Measurements from ENCODE around the gene PGAM1.
A peak's percentile ranks its signal among the peaks of the same experiment; 100 is the strongest.
"Not testable (repeated sequence)": the region's sequence is repeated elsewhere in the genome, so short reads cannot be mapped to it uniquely, and the experiment has no call there.

Gene PGAM1

GRCh38 chr10:97416565-97416964 is 9.4 kb upstream of the PGAM1 start (continued):
- TF ChIP-seq PRDM10 (tag by site-specific recombination; IDR thresholded peaks at IDR 0.05), result no peak

- H3K4me1 ChIP-seq (ENCODE audit: control insufficient read depth, insufficient read depth, low read length); H3K27ac ChIP-seq (ENCODE audit: extremely low read depth, low read depth, low read length); H3K9me3 ChIP-seq (ENCODE audit: control insufficient read depth, insufficient read depth, low read depth, low read length); H3K4me3 ChIP-seq (ENCODE audit: low read depth, low read length): not testable (repeated sequence)
- peaks cover 9 to 22% of the 10 kb centered on the region in 2 experiments for H3K36me3 ChIP-seq (ENCODE audit: control insufficient read depth in 2 of 2, insufficient read depth in 1 of 2, low read length in 2 of 2)
- CTCF ChIA-PET, result interaction anchor here (0.6 to 1.9 kb wide), 5 partner anchors 10 to 399 kb away, joined by 3 to 7 read pairs (median 5); no protein-coding TSS in a partner anchor
- POLR2A ChIA-PET, result interaction anchor here (0.7 kb wide), 1 partner anchor 10 kb away, joined by 4 read pairs; no protein-coding TSS in a partner anchor
These were observed 2.3 kb upstream of the PGAM1 start for GRCh38 chr10:97423757-97424098.

- H3K27ac ChIP-seq (ENCODE audit: extremely low read depth, low read depth, low read length), result peak overlapping the region; percentile 96
- POLR2A ChIA-PET, result interaction anchor here (0.8 to 1.7 kb wide), 4 partner anchors 13 to 260 kb away, joined by 3 to 4 read pairs (median 4); partner anchors contain the start of genes ARHGAP19 and AVPI1
- H3K9me3 ChIP-seq (ENCODE audit: control insufficient read depth, insufficient read depth, low read depth, low read length), result no peaks in the 10 kb centered on the region
- CTCF ChIA-PET, result interaction anchor here (0.7 to 1.1 kb wide), 3 partner anchors 15 to 28 kb away, joined by 3 read pairs; no protein-coding TSS in a partner anchor
- H3K4me1 ChIP-seq (ENCODE audit: control insufficient read depth, insufficient read depth, low read length), result no peaks in the 10 kb centered on the region; the same call in 1 of the 2 replicates
- peaks cover 38 to 55% of the 10 kb centered on the region in 2 experiments for H3K36me3 ChIP-seq (ENCODE audit: control insufficient read depth in 2 of 2, insufficient read depth in 1 of 2, low read length in 2 of 2)
- peak overlapping the region; percentile 87 for H3K4me3 ChIP-seq (ENCODE audit: low read depth, low read length)
- TF ChIP-seq ZNF768 (tag by site-specific recombination; IDR thresholded peaks at IDR 0.05), result no peak
- peak; percentile 71 for TF ChIP-seq ZNF335 (tag by site-specific recombination; conservative IDR thresholded peaks at IDR 0.05)
- TF ChIP-seq ZNF157 (tag by site-specific recombination; IDR thresholded peaks at IDR 0.05), result no peak
- TF ChIP-seq ZNF529 (tag by site-specific recombination; IDR thresholded peaks at IDR 0.05; ENCODE audit: insufficient replicate concordance), result no peak
- no peak for TF ChIP-seq PRDM4 (tag by site-specific recombination; IDR thresholded peaks at IDR 0.05)
- no peak for TF ChIP-seq ZNF341 (tag by site-specific recombination; IDR thresholded peaks at IDR 0.05; ENCODE audit: low read depth)
- TF ChIP-seq ZNF114 (tag by site-specific recombination; IDR thresholded peaks at IDR 0.05), result no peak
- TF ChIP-seq ZFHX2 (tag by site-specific recombination; conservative IDR thresholded peaks at IDR 0.05), result no peak
- TF ChIP-seq EGR2 (tag by site-specific recombination; IDR thresholded peaks at IDR 0.05; ENCODE audit: low read depth), result no peak
- TF ChIP-seq YY1 (tag by site-specific recombination; IDR thresholded peaks at IDR 0.05), result no peak
- no peak for TF ChIP-seq ZNF513 (tag by site-specific recombination; IDR thresholded peaks at IDR 0.05)
- TF ChIP-seq ZFP41 (tag by site-specific recombination; IDR thresholded peaks at IDR 0.05; ENCODE audit: borderline replicate concordance), result no peak
- no peak for TF ChIP-seq PRDM6 (tag by site-specific recombination; IDR thresholded peaks at IDR 0.05)
- no peak for TF ChIP-seq ZNF266 (tag by site-specific recombination; IDR thresholded peaks at IDR 0.05; ENCODE audit: low read depth)
- no peak for TF ChIP-seq ZNF426 (tag by site-specific recombination; IDR thresholded peaks at IDR 0.05)
- no peak for TF ChIP-seq ZNF510 (tag by site-specific recombination; IDR thresholded peaks at IDR 0.05; ENCODE audit: insufficient replicate concordance)
- no peak for TF ChIP-seq BCL6B (tag by site-specific recombination; IDR thresholded peaks at IDR 0.05)
- peak; percentile 16; the same call in 1 of the 2 replicates for TF ChIP-seq ZNF391 (tag by site-specific recombination; IDR thresholded peaks at IDR 0.05; ENCODE audit: borderline replicate concordance, low read depth)
- no peak for TF ChIP-seq ZNF132 (tag by site-specific recombination; IDR thresholded peaks at IDR 0.05; ENCODE audit: borderline replicate concordance)
These were observed 982 bp downstream of the PGAM1 start for GRCh38 chr10:97426776-97427570.

Measured in HEK293 (cell line).